Measurements from ENCODE around the gene CD99.
"Not testable (repeated sequence)": the region's sequence is repeated elsewhere in the genome, so short reads cannot be mapped to it uniquely, and the experiment has no call there.

The CD99 gene

DNA sequence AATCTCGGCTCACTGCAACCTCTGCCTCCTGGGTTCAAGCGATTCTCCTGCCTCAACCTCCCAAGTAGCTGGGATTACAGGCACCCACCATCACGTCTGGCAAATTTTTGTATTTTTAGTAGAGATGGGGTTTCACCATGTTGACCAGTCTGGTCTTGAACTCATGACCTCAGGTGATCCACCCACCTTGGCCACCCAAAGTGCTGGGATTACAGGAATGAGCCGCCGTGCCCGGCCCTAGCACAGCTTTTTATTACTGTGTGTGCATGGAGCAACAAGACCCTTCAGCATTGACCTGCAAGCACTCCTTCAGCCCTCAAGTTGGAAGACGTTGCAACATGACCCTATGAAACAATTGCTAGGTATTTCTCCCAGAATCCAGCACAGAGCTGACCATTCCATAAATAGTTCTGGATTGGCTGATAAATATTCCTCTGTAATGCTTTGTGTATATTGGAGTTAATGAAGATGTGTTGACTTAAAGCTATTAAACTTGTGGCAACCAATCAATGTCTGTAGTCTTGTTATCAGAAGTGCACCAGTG is 15.4 kb upstream of the CD99 start:
- DNase-seq (ENCODE audit: low read depth in 2 of 2): not testable (repeated sequence)

DNA sequence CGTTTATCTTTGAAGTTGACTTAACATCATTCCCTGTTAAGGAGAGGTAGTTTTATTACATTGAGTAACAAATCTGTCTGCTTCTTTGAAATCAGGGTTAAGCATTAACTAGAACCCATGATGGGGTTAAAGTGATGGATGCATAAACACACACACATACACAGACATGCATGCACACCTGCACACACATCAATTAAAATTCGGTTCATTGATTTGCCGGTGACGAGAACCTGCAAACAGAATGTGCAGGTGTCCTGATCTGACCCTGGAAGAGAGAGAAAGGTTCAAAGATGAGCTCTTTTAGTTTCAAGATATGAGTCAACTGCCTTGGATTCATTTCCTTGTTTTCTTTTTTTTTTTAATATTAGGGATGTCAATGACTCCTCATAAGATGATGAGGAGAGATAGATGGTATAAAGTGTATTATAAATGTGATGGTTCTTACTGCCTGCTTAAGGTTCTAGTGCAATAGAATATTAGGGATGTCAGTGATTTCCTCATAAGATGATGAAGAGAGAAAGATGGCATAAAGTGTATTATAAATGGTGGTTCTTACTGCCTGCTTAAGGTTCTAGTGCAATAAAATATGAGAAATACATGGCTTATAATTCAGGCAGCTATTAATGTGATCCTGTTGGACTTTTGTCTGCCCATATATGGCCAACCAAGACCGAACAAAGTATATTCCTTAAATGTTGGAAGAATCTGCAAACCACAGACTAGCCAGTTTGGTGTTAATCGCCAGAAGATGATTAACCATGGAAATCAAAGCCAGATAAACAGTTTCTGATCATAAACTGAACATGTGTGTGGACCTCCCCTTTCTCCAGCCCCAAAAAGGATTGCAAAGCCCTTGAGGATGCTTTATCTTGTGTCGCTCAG is 14.1 kb upstream of the CD99 start:
- no peak for DNase-seq (ENCODE audit: low read depth in 2 of 2)

DNA sequence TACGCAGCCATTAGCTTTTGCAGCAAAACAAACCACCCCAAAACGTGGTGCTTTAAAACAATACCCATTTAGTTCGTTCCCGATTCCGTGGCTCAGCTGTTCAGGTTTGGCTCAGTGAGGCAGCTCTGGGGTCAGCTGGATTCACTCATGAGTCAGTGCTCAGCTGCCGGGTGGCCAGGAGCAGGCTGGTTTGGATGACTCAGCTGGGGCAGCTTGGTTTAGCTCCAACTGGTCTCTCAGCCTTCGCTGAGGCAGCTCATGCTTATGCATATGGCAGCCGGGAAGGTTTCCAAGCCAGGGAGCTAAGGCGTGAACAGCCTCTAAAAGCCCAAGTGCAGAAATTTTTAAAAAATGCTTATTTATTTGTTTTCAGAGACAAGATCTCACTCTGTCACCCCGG is 13.3 kb upstream of the CD99 start:
- DNase-seq (ENCODE audit: low read depth in 2 of 2): no peak

DNA sequence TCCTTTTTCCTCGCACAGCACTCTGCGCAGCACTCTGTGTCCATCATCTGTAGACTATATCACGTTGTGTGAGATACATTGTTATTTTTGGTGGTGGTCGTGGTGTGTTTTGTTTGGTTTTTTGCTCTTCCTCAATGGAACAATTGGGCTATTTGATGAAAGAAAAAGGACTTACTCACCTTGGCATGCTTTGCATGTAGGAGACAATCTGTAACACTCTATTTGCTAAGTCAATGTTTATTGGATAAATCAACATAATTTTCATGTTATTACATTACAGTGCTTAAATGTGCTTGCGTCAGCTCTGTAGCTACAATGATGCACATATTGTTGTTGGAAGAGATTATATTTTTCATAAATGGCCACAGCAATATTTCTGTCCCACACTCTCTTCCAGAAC is 12.5 kb upstream of the CD99 start:
- DNase-seq (ENCODE audit: low read depth in 2 of 2): no peak

DNA sequence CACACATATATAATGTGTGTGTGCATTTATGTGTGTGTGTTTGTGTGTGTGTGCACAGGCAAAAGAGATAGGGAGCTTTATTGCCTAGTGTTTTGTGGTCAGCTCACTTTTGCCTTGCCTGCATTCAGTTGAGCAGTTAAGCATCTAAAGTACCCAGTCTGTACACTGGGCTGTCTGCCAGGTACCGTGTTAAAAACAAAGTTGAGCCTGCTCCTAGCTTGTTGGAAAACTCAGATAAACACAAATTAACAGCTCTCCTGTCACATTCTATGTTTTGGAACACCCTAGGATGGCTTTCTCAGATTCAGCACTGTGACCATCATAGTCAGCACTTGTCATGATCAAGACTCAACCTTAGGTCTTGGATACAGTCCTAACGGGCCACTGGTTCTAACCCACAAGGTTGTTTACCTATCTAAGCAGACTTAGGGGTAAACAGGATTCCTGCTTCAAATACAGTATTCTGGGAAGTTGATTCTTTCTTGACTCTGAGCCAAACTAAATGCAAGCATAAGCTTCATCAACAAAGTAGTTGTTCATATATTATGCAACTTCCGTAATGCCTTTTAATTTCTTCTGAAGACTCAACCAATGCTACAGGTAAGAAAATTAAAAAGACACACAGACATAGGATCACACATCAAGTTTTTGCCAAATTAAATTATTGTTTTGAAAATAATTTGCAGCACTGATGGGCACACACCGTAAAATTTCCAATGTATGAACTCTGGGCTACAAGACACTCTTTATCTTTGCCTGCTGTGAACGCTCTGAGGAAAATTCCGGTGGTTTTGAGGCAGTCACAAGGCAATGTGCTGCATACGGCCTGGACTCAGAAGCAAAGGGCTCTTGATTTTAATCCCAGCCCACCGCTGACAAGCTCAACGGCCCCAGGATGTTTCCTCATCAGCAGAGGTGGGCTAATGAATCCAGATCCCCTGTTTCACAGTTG is 11.3 kb upstream of the CD99 start:
- DNase-seq (ENCODE audit: low read depth in 2 of 2): no peak

DNA sequence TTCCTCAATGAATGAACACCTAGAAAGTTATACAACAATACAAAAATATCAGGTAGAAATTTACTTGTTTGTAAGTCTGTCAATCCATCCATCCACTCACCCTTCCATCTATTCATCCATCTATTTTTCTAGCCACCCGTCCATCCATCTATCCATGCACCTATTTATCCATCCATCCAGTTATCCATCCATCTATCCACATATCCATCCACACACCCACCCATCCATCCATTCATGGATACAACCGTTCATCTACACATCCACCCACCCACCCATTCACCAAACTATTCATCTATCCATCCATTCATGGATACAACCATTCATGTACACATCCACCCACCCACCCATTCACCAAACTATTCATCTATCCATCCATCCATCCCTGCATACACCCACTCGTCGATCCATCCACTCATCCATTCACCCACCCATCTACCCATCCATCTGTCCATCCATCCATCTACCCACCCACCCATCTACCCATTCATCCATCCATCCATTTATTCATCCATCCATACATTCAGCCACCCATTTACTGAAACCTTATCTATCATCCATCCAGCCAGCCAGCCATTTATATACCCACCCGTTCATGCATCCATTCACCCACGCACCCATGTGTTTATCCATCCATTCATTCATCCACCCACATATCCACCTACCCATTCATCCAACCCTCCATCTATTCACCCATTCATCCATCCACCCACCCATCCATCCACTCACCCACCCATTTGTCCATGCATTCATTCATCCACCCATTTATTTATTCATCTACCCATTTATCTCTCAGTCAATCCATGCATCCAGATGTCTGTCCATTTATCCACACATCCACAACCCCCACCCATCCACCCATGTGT is 10.4 kb upstream of the CD99 start:
- DNase-seq (ENCODE audit: low read depth in 2 of 2): no peak

DNA sequence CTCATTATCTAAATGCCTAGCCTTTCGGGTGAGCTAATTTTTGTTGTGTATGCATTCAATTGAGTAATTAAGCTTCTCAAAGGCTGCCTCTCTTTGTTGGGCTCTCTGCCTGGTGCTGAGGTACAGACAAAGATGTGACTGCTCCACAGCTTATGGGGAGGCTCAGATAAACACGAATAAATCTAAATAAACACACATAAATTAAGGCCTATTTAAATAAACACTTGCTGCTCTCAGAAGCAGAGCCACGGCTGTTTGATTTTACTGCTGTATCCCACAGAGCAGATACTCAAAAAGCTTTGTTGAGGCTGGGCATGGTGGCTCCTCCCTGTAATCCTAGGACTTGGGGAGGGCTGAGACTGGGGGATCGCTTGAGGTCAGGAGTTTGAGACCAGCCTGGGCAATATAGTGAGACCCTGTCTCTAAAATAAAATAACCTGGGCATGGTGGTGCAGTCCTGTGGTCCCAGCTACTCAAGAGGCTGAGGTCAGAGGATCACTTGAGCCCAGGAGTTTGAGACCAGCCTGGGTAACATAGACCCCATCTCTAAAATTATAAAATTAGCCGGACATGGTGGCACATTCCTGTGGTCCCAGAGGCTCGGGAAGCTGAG is 8.4 kb upstream of the CD99 start:
- DNase-seq (ENCODE audit: low read depth in 2 of 2): no peak

DNA sequence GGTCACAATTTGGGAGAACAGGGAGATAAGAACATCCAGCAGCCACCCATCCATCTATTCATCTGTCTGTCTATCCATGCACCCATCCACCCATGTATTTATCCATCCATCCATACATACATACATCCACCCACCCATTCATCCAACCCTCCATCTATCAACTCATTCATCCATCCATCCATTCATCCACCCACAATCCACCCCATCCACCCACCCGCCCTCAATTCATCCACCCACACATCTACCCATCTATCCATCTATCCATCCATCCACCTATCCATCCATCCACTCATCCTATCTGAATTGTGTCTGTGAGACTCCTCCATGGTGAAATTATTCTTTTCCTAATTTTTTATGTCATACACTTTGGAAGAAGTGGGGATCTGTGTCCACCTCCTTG is 6.8 kb upstream of the CD99 start:
- no peak for DNase-seq (ENCODE audit: low read depth in 2 of 2)

DNA sequence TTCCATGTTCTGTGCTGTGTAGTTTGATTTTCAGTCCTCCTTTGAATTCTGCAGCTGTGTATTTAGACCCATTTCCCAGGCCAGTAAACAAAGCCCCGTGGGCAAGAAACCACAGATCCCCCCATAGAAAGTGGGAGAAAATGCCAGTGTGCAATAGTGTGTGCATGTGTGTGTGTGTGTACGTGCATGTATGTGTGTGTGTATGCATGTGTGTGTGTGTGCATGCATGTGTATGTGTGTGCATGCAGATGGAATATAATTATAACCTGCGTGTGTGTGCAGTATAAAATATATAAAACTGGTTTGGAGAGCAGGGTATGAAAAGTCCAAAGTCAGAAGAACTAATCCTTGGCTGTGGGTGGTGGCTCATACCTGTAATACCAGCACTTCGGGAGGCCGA is 5.2 kb upstream of the CD99 start:
- DNase-seq (ENCODE audit: low read depth in 2 of 2): no peak

DNA sequence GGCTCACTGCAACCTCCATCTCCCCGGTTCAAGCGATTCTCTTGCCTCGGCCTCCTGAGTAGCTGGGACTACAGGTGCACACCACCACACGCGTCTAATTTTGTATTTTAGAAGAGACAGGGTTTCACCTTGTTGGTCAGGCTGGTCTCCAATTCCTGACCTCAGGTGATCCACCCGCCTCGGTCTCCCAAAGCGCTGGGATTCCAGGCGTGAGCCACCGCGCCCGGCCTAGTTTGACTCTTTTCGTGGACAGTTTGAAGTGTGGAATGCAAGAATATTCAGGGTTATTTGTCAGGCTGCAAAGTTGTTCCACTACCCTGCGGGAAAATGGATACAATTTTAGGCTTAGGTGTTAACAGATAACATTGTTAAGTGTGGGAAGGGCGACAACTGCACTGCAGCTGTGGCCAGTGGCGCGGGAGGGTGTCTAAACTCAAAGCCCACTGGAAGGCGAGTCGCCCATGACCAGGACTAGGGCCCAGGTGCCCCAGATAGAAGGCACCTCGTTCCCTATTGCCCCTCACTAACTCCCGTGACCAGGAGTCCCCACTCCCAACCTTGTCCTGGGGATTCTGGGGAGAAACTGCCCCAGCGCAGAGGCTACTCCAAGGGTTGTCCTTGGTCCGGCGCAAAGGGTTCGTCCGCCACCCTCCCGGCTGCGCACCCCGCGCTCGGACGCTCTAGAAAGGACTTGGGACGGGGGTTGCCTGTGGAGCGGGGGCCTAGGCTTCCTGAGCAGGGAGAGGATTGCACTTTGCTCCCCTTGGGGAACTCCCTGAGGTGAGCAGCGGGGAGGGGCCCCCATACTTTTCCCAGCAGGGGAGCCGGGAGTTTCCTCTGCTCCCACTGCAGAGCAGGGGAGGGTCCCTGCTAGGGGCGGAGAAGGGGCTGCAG is 1.1 kb upstream of the CD99 start:
- DNase-seq (ENCODE audit: low read depth in 2 of 2): no peak

DNA sequence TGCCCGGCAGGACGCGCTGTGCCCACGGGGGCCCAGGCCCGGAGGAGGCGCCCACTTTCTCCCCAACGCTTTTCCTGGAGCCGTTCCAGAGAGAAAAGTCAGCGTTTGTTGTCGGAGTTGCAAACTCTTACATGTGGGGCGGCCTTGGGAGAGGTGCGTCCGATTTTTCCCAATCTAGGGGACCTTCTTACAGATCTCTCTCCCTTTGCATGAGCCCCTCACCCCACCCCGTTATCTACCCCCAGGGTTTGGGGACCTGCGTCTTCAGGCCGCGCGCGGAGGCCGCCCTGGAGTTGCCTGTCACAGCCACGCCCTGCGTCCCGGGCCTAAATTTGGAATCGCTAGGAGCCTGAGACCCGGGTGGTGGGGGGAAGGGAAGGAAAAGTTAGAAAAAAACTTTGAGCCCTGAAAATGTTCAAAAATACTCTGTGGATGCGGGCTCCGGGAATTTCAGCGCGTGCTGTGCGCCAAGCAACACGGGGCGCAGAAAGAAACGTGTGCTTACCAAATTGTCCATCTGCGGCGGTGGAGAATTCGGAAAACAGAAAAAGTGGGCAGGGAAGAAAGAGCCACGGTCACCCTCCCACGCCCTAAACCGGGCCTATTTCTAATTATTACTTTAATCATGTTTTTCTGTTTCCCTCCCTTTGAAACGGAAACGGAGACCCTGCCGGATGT is 587 bp downstream of the CD99 start:
- DNase-seq (ENCODE audit: low read depth in 2 of 2): no peak

DNA sequence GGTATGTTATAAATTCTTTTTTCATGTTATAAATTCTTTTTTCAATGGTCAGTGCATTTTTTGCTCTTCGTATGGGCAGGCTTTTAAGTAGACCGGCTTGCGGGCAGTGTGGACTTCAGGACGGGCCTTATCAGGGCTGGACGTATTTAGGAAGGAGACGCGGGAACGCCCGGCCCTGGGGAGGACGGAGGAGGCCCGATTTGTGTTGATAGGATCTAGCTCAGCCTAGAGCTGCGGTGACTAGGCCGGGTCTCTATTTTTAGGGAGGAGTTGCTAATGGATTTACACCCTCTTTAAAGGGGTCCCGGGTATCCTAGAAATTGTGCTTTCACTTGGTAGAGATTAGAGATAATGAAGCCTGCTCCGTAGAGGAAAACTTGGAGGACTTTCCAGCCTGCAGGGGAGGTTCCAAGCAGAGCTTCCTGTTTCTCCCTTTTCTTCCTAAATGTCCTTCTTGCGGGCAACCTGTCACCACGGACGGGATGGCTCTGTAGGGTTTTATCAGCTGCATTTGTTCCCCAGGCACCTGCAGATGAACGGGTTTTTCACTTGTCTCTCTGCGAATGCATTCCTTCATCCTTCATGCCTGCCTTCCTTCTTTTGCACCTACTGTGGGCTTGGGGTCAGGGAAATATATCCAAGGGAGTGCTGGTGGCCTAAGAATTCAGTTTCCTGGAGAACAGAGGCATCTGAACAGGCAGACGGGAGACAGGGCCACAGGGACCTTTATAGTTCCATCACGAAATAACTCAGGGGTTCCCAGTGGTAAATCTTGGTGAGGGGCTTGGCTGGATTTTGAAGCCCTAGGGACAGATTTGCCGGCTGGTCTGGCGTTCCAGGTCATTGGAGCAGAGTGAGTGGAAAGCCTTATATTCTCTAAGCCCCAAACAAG is 1.4 kb downstream of the CD99 start:
- DNase-seq (ENCODE audit: low read depth in 2 of 2): no peak

DNA sequence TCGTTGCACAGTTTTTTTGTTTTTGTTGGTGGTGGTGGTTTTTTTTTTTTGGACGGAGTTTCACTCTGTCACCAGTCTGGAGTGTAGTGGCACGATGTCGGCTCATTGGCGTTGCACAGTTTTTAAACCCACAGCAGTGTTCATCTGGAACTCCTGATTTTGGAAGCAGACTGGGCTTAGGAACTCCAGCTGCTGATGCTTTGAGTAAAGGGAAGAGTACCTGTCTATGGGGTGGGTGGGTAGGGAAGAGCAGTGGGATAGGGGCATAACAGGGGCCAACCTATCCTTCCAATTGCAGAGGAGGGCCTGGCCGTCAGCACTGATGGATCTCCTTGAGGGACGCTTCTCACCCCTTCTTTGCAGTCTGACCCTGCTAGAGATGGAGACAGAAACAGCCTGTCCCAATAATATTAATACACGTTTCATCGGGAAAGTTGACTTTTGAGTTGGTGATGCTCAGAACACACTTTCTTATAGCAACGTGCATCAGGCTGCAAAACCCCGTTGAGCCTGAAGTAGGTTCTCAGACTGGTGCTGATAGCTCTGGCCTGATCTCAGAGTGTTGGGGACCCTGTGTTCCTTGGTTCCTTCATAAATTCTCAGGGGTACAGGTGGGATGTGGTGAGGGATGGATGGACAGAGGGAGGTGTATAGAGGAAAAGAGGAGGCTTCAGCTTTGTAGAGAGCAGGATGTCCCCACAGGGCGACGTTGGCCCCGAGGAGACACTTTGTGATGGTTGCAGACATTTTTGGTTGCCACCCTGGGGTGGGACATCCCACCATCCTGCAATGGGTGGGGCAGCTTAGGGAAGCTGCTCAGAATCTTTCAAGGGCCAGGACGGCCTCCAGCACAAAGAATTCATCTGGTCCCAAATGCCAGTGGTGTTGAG is 2.3 kb downstream of the CD99 start:
- no peak for DNase-seq (ENCODE audit: low read depth in 2 of 2)

DNA sequence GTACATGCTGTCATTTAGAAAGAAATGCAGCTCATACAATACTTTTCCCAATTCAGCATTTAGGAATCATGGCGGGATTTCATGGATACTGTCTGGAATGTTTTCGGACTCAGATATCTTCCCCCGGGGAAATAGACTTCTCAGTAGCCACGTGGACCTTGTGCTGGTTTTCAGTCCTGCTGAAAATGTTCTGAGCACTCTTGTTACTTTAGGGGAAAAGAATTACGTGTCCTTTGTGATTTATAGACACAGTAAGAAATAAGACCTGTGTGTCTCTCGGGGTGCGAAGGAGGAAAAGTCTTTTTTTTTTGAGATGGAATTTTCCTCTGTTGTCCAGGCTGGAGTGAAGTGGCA is 3.8 kb downstream of the CD99 start:
- DNase-seq (ENCODE audit: low read depth in 2 of 2): no peak

DNA sequence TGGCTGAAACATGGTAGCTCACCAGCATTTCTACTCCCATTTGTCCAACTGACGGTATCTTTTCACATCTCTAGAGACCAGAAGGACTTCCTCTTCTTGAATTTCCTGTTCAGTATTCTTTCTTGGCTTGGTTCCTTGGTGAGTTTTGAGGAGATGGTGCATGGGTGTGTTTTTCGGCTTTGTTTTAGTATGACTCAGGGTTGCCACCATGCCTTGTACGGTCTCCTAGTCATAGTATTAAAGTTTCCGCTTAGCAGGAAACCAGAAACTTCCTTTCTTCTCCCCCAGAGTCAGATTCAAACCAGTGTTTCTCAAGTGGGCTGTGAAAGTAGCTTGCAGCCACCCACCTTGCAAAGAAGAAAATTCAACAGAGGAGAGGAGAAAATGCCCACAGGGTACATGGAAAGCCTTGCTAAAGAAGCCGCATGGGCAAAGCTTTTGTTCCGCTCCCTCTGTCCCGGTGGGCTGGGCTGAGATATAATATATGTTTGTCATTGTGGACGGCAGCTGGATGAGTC is 5.7 kb downstream of the CD99 start:
- peak; percentile 44 to 63 for DNase-seq (ENCODE audit: low read depth in 2 of 2)

DNA sequence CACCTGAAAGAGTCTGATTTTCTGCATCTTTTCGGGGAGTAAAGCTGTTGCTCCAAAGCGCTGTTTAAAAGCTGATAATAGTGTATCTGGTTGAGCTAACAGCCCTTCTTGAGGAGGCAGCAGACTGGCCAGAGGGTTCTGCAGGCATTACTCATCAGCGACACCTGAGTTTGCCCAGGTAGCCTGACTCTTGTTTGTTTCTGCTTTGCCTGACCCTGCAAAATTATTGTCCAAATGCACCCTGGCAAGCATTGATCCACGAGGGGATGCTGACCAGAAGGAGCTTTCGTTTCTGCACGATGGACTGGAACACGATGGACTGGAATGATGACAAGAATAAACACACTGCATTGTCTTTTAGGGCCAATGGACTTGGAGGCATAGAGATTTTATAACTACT is 6.2 kb downstream of the CD99 start:
- no peak for DNase-seq (ENCODE audit: low read depth in 2 of 2)

DNA sequence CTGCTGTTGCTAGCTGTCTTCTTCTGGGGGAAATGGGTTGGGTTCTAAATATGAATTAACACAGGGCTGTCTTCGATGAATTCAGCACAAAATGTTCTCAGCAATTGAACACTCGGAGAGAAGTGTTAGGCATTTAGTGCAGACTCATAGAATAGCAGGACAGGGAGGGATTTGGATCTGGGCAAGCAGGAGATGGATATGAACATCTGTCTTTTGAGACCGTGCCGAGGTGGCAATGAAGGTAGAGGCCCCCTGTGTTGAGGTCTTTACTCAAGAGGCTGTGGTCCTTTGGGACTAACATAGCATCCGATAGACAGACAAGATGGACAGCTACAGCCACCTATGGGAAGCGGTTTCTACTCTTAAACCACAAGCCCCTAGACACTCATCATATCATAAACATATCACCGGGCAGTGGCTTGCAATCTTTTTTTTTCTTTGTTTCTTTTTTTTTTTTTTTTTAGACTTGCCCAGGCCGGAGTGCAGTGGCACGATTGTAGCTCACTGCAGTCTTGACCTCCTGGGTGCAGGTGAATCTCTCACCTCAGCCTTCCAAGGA is 6.7 kb downstream of the CD99 start:
- DNase-seq (ENCODE audit: low read depth in 2 of 2): no peak

Measured in stimulated activated CD8-positive, alpha-beta memory T cell treated with anti-CD3 and anti-CD28 coated beads, Interleukin-7, amount 100 ng/mL, for 4 hours (primary cell).